Measurements from ENCODE around the gene ADGRV1. TPM values are rescaled to one million over a fixed set of nuclear protein-coding genes. Genes with fewer than 3 reads are reported as not detected.

Gene ADGRV1
- total RNA-seq, 5 donors from 2014 or later (not counting 1 experiment from before 2014, with no cell fraction given) = 0.68 to 1.6 (median 1.2) TPM; not detected in 1

- no peaks in the 10 kb centered on the region for H3K4me1 ChIP-seq (ENCODE audit: control insufficient read depth in 1 of 2, extremely low read depth in 1 of 2, insufficient read depth in 2 of 2, low read length in 2 of 2)
- ChIA-PET POLR2A (no interaction called here), CTCF (no interaction called here)
- no peaks in the 10 kb centered on the region for H3K9me3 ChIP-seq
- Mint-ChIP-seq H3K36me3 (no peaks in the 10 kb centered on the region), H3K9me3 (no peaks in the 10 kb centered on the region), H3K4me3 (no peak overlapping the region), H3K27me3 (peaks cover 5 to 14% of the 10 kb centered on the region in 2 donors), H3K4me1 (no peaks in the 10 kb centered on the region), H3K27ac (no peak overlapping the region)
- H3K4me3 ChIP-seq (ENCODE audit: control insufficient read depth in 1 of 2, extremely low read depth in 1 of 2, low read length in 1 of 2) = no peak overlapping the region
- ATAC-seq (replicated peaks in 1 of 4) = no peak
- DNase-seq = no peak
- WGBS (ENCODE audit: insufficient coverage) = 100% methylated on average over 1 of the region's 3 CpGs
- no peaks in the 10 kb centered on the region for H3K27me3 ChIP-seq (replicated peaks in 1 of 2; ENCODE audit: control insufficient read depth in 2 of 2, extremely low read depth in 1 of 2, insufficient read depth in 2 of 2, low read length in 1 of 2)
- no peak overlapping the region for H3K27ac ChIP-seq (ENCODE audit: low read length)
- no peaks in the 10 kb centered on the region for H3K36me3 ChIP-seq (ENCODE audit: control insufficient read depth in 2 of 2, extremely low read depth in 1 of 2, insufficient read depth in 1 of 2, low read length in 1 of 2)
These were observed 466.9 kb downstream of the ADGRV1 start for GRCh38 chr5:91025449-91025848.

GRCh38 chr5:91025956-91026355 is 467.4 kb downstream of the ADGRV1 start:
- Histone ChIP-seq H3K27ac (ENCODE audit: low read length) (no peak overlapping the region), H3K9me3 (no peaks in the 10 kb centered on the region), H3K27me3 (replicated peaks in 1 of 2; ENCODE audit: control insufficient read depth in 2 of 2, extremely low read depth in 1 of 2, insufficient read depth in 2 of 2, low read length in 1 of 2) (no peaks in the 10 kb centered on the region), H3K4me1 (ENCODE audit: control insufficient read depth in 1 of 2, extremely low read depth in 1 of 2, insufficient read depth in 2 of 2, low read length in 2 of 2) (no peaks in the 10 kb centered on the region), H3K4me3 (ENCODE audit: control insufficient read depth in 1 of 2, extremely low read depth in 1 of 2, low read length in 1 of 2) (no peak overlapping the region), H3K36me3 (ENCODE audit: control insufficient read depth in 2 of 2, extremely low read depth in 1 of 2, insufficient read depth in 1 of 2, low read length in 1 of 2) (no peaks in the 10 kb centered on the region)
- Mint-ChIP-seq H3K4me3 (no peak overlapping the region), H3K4me1 (no peaks in the 10 kb centered on the region), H3K36me3 (no peaks in the 10 kb centered on the region), H3K27ac (no peak overlapping the region), H3K9me3 (no peaks in the 10 kb centered on the region), H3K27me3 (peaks cover 5 to 12% of the 10 kb centered on the region in 2 donors)
- no CpG with 5 or more reads among the region's 2 CpGs for WGBS (ENCODE audit: insufficient coverage)
- ChIA-PET POLR2A (no interaction called here), CTCF (no interaction called here)
- ATAC-seq (replicated peaks in 1 of 4) (no peak), DNase-seq (no peak)

- no peaks in the 10 kb centered on the region for H3K9me3 Mint-ChIP-seq
- no peaks in the 10 kb centered on the region for H3K4me1 Mint-ChIP-seq
- no peaks in the 10 kb centered on the region for H3K9me3 ChIP-seq
- no peak for ATAC-seq (replicated peaks in 1 of 4)
- 94% methylated on average over 3 of the region's 4 CpGs for WGBS (ENCODE audit: insufficient coverage)
- POLR2A ChIA-PET = no interaction called here
- H3K27me3 Mint-ChIP-seq = peaks cover 7 to 12% of the 10 kb centered on the region in 2 donors
- H3K4me3 Mint-ChIP-seq = no peak overlapping the region
- no peaks in the 10 kb centered on the region for H3K4me1 ChIP-seq (ENCODE audit: control insufficient read depth in 1 of 2, extremely low read depth in 1 of 2, insufficient read depth in 2 of 2, low read length in 2 of 2)
- H3K27ac ChIP-seq (ENCODE audit: low read length) = no peak overlapping the region
- no peak overlapping the region for H3K27ac Mint-ChIP-seq
- no peaks in the 10 kb centered on the region for H3K27me3 ChIP-seq (replicated peaks in 1 of 2; ENCODE audit: control insufficient read depth in 2 of 2, extremely low read depth in 1 of 2, insufficient read depth in 2 of 2, low read length in 1 of 2)
- CTCF ChIA-PET = no interaction called here
- H3K36me3 Mint-ChIP-seq = no peaks in the 10 kb centered on the region
- H3K36me3 ChIP-seq (ENCODE audit: control insufficient read depth in 2 of 2, extremely low read depth in 1 of 2, insufficient read depth in 1 of 2, low read length in 1 of 2) = no peaks in the 10 kb centered on the region
- DNase-seq = no peak
- no peak overlapping the region for H3K4me3 ChIP-seq (ENCODE audit: control insufficient read depth in 1 of 2, extremely low read depth in 1 of 2, low read length in 1 of 2)
These were observed 467.9 kb downstream of the ADGRV1 start for GRCh38 chr5:91026466-91026865.

GRCh38 chr5:91027405-91028139 is 469.0 kb downstream of the ADGRV1 start:
- no peaks in the 10 kb centered on the region for H3K9me3 ChIP-seq
- ATAC-seq (replicated peaks in 1 of 4) = no peak
- H3K4me3 Mint-ChIP-seq = no peak overlapping the region
- peaks cover 12 to 13% of the 10 kb centered on the region in 2 donors for H3K27me3 Mint-ChIP-seq
- no peak overlapping the region for H3K27ac Mint-ChIP-seq
- no peaks in the 10 kb centered on the region for H3K4me1 ChIP-seq (ENCODE audit: control insufficient read depth in 1 of 2, extremely low read depth in 1 of 2, insufficient read depth in 2 of 2, low read length in 2 of 2)
- CTCF ChIA-PET = no interaction called here
- no peaks in the 10 kb centered on the region for H3K36me3 ChIP-seq (ENCODE audit: control insufficient read depth in 2 of 2, extremely low read depth in 1 of 2, insufficient read depth in 1 of 2, low read length in 1 of 2)
- no peaks in the 10 kb centered on the region for H3K27me3 ChIP-seq (replicated peaks in 1 of 2; ENCODE audit: control insufficient read depth in 2 of 2, extremely low read depth in 1 of 2, insufficient read depth in 2 of 2, low read length in 1 of 2)
- DNase-seq = no peak
- H3K36me3 Mint-ChIP-seq = no peaks in the 10 kb centered on the region
- H3K9me3 Mint-ChIP-seq = no peaks in the 10 kb centered on the region
- POLR2A ChIA-PET = no interaction called here
- no CpG with 5 or more reads among the region's 1 CpG for WGBS (ENCODE audit: insufficient coverage)
- no peak overlapping the region for H3K4me3 ChIP-seq (ENCODE audit: control insufficient read depth in 1 of 2, extremely low read depth in 1 of 2, low read length in 1 of 2)
- no peak overlapping the region for H3K27ac ChIP-seq (ENCODE audit: low read length)
- H3K4me1 Mint-ChIP-seq = no peaks in the 10 kb centered on the region

- ChIA-PET POLR2A (no interaction called here), CTCF (no interaction called here)
- Histone ChIP-seq H3K27me3 (replicated peaks in 1 of 2; ENCODE audit: control insufficient read depth in 2 of 2, extremely low read depth in 1 of 2, insufficient read depth in 2 of 2, low read length in 1 of 2) (no peaks in the 10 kb centered on the region), H3K4me1 (ENCODE audit: control insufficient read depth in 1 of 2, extremely low read depth in 1 of 2, insufficient read depth in 2 of 2, low read length in 2 of 2) (no peaks in the 10 kb centered on the region), H3K36me3 (ENCODE audit: control insufficient read depth in 2 of 2, extremely low read depth in 1 of 2, insufficient read depth in 1 of 2, low read length in 1 of 2) (no peaks in the 10 kb centered on the region), H3K27ac (ENCODE audit: low read length) (no peak overlapping the region), H3K4me3 (ENCODE audit: control insufficient read depth in 1 of 2, extremely low read depth in 1 of 2, low read length in 1 of 2) (no peak overlapping the region), H3K9me3 (no peaks in the 10 kb centered on the region)
- ATAC-seq (replicated peaks in 1 of 4) = no peak
- WGBS (ENCODE audit: insufficient coverage) = no CpG with 5 or more reads among the region's 2 CpGs
- H3K36me3 Mint-ChIP-seq = no peaks in the 10 kb centered on the region
- no peaks in the 10 kb centered on the region for H3K9me3 Mint-ChIP-seq
- no peak overlapping the region for H3K4me3 Mint-ChIP-seq
- DNase-seq = no peak
- peaks cover 12 to 13% of the 10 kb centered on the region in 2 donors for H3K27me3 Mint-ChIP-seq
- no peak overlapping the region for H3K27ac Mint-ChIP-seq
- no peaks in the 10 kb centered on the region for H3K4me1 Mint-ChIP-seq
These were observed 469.9 kb downstream of the ADGRV1 start for GRCh38 chr5:91028499-91028956.

GRCh38 chr5:91030521-91031401 is 472.2 kb downstream of the ADGRV1 start:
- no peak overlapping the region for H3K4me3 Mint-ChIP-seq
- ChIA-PET POLR2A (no interaction called here), CTCF (no interaction called here)
- H3K27me3 Mint-ChIP-seq = peaks cover 12 to 14% of the 10 kb centered on the region in 2 donors
- 73% methylated on average over 4 of the region's 6 CpGs for WGBS (ENCODE audit: insufficient coverage)
- H3K9me3 ChIP-seq = no peaks in the 10 kb centered on the region
- no peak overlapping the region for H3K27ac Mint-ChIP-seq
- DNase-seq (no peak), ATAC-seq (replicated peaks in 1 of 4) (no peak)
- no peaks in the 10 kb centered on the region for H3K27me3 ChIP-seq (replicated peaks in 1 of 2; ENCODE audit: control insufficient read depth in 2 of 2, extremely low read depth in 1 of 2, insufficient read depth in 2 of 2, low read length in 1 of 2)
- no peaks in the 10 kb centered on the region for H3K4me1 ChIP-seq (ENCODE audit: control insufficient read depth in 1 of 2, extremely low read depth in 1 of 2, insufficient read depth in 2 of 2, low read length in 2 of 2)
- H3K27ac ChIP-seq (ENCODE audit: low read length) = no peak overlapping the region
- H3K4me1 Mint-ChIP-seq = no peaks in the 10 kb centered on the region
- H3K4me3 ChIP-seq (ENCODE audit: control insufficient read depth in 1 of 2, extremely low read depth in 1 of 2, low read length in 1 of 2) = no peak overlapping the region
- no peaks in the 10 kb centered on the region for H3K36me3 Mint-ChIP-seq
- no peaks in the 10 kb centered on the region for H3K9me3 Mint-ChIP-seq
- H3K36me3 ChIP-seq (ENCODE audit: control insufficient read depth in 2 of 2, extremely low read depth in 1 of 2, insufficient read depth in 1 of 2, low read length in 1 of 2) = no peaks in the 10 kb centered on the region
